RWPE1 (cell line): ENCODE measurements around the gene MAPK8.

Source experiments
- CTCF ChIA-PET: fragments of 350-600 bp; sonication (Branson Sonifier 250); formaldehyde crosslinking; extraction: SDS; loops from one replicate; lab custom pipeline; 2021; lab: Yijun Ruan, JAX
- POLR2A ChIA-PET: fragments of 400-600 bp; formaldehyde crosslinking; extraction: SDS; loops from one replicate; lab custom pipeline; 2020; ENCODE audit warnings: antibody characterized with exemption; ENCODE audit not compliant: low non-redundant PET; lab: Yijun Ruan, JAX
- DNase-seq: peaks from one replicate; pipeline ENCODE4 v3.0.0; 2012; ENCODE audit warnings: low spot score
- H3K27ac ChIP-seq: fragments of 450-650 bp; 2 replicates; pipeline ENCODE4 v1.5.1; 2017
- TF ChIP-seq, protein P1 (sequence below): fragments of 450-650 bp; conservative IDR thresholded peaks from 2 replicates; pipeline ENCODE4 v1.5.1; 2017; ENCODE audit warnings: low read depth, mild to moderate bottlenecking

The MAPK8 gene

DNA sequence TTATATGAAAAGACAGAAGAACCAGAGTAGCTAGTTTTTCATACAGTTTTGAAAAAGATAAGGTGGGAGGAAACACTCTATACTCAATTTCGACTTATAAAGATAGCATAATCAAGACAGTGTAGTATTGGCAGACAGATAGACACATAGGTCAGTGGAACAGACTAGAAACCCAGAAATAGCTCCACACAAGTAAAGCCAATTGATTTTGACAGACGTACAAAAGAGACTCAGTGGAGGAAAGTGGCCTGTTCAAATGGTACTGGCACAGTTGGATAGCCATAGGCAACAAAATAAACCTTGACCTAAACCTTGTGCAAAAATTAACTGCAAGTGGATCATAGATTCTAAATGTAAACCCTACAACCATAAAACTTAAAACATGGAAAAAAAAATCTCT lies 46.8 kb downstream of the MAPK8 start:
- no peak overlapping the region for H3K27ac ChIP-seq
- ChIA-PET CTCF (interaction anchor here (0.6 kb wide), 1 partner anchor 33 kb away, joined by 3 read pairs; no protein-coding TSS in a partner anchor), POLR2A (no interaction called here)
- DNase-seq = no peak
- TF ChIP-seq, protein P1, sequence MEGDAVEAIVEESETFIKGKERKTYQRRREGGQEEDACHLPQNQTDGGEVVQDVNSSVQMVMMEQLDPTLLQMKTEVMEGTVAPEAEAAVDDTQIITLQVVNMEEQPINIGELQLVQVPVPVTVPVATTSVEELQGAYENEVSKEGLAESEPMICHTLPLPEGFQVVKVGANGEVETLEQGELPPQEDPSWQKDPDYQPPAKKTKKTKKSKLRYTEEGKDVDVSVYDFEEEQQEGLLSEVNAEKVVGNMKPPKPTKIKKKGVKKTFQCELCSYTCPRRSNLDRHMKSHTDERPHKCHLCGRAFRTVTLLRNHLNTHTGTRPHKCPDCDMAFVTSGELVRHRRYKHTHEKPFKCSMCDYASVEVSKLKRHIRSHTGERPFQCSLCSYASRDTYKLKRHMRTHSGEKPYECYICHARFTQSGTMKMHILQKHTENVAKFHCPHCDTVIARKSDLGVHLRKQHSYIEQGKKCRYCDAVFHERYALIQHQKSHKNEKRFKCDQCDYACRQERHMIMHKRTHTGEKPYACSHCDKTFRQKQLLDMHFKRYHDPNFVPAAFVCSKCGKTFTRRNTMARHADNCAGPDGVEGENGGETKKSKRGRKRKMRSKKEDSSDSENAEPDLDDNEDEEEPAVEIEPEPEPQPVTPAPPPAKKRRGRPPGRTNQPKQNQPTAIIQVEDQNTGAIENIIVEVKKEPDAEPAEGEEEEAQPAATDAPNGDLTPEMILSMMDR = no peak

DNA sequence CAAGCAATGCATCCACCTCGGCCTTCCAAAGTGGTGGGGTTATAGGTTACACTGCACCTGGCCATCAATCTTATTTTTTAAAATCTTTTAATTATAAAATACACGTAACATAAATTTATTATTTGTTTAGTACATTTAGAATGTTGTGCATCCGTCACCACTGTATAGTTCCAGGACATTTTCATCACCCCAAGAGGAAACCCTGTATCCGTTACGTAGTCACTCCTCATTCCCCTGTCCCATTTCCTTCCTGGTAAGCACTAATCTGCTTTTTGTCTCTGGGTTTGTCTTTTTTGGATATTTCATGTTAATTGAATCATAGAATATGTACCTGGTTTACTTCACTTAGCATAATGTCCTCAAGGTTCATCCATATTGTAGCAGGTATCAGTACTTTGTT lies 51.2 kb downstream of the MAPK8 start:
- TF ChIP-seq, protein P1 = no peak
- no peak overlapping the region for H3K27ac ChIP-seq
- ChIA-PET POLR2A (no interaction called here), CTCF (no interaction called here)
- no peak for DNase-seq

GRCh38 chr10:48358162-48358561 lies 51.7 kb downstream of the MAPK8 start:
- CTCF ChIA-PET = no interaction called here
- no peak for DNase-seq
- TF ChIP-seq, protein P1 = no peak
- H3K27ac ChIP-seq = no peak overlapping the region
- POLR2A ChIA-PET = no interaction called here

- no peak for DNase-seq
- TF ChIP-seq, protein P1 = no peak
- ChIA-PET POLR2A (no interaction called here), CTCF (no interaction called here)
- H3K27ac ChIP-seq = no peak overlapping the region
Measured at GRCh38 chr10:48358838-48359237, 52.4 kb downstream of the MAPK8 start.

DNA sequence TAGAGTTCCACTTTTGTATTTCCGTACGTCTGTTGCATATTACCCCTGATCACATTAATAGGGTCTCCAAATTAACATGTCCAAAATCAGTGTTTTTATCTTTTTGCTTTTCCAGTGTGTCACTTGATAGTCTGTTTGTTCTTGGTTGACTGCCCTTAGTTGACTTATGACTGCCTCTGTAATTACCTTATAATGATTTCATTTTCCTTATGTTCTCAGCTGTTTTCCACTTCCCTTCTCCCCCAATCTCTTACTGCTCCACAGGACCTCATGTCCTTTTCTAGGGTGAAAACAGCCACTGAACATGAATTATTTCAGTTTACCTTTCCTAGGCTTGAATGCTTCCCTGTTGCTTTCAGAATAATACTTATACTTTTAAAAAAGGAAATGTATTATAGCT lies 54.7 kb downstream of the MAPK8 start:
- CTCF ChIA-PET = interaction anchor here (0.6 to 1.1 kb wide), 3 partner anchors 15 to 145 kb away, joined by 4 to 5 read pairs (median 4); no protein-coding TSS in a partner anchor
- no peak for DNase-seq
- POLR2A ChIA-PET = no interaction called here
- TF ChIP-seq, protein P1 = no peak
- no peak overlapping the region for H3K27ac ChIP-seq

GRCh38 chr10:48363617-48364355 lies 57.3 kb downstream of the MAPK8 start:
- ChIA-PET CTCF (interaction anchor here (0.6 to 1.4 kb wide), 11 partner anchors 15 to 292 kb away, joined by 3 to 8 read pairs (median 3); no protein-coding TSS in a partner anchor), POLR2A (no interaction called here)
- TF ChIP-seq, protein P1 = peak; percentile 76
- no peak overlapping the region for H3K27ac ChIP-seq
- peak; percentile 46 for DNase-seq
